ENCODE results near the gene ZNF787.

DNA sequence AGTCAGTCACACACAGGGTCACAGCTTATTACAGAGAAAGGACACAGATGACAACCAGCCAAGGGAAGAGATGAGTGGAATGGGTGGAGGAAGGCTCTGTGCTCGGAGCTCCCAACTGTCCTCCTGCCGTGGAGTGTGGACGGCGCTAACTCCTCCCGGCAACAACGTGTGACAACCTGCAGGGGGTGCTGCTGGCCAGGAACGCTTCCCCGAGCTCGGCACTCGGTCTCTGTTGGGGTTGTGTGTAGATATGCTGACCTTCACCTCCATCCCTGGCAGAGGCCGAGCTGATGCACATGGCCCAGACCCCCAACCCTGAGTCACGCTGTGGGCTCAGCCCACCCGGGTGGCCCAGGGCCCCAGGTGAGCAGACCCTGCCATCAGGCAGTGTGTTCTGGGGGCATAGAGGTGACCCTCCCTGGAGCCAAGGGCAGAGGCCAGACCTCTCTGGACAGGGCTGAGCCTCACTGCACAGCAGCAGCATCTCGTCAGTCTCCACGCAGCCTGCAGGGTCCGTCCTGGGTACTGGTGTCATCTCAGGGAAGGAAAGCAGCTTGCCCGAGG lies 34.1 kb upstream of the ZNF787 start:
- TF ChIP-seq RUNX3 (IDR thresholded peaks at IDR 0.05; ENCODE audit: low read length) (no peak), CHD2 (IDR thresholded peaks at IDR 0.05; ENCODE audit: borderline replicate concordance, low read depth, low read length) (no peak), SP1 (IDR thresholded peaks at IDR 0.05; ENCODE audit: low read depth, low read length) (no peak), POLR2A (IDR thresholded peaks at IDR 0.05; ENCODE audit: low read depth, low read length) (no peak), MTA3 (IDR thresholded peaks at IDR 0.05; ENCODE audit: borderline replicate concordance, low read length) (no peak), CREB1 (IDR thresholded peaks at IDR 0.05; ENCODE audit: low read depth) (no peak), JUND (IDR thresholded peaks at IDR 0.05; ENCODE audit: low read depth, low read length) (no peak), RAD21 (IDR thresholded peaks at IDR 0.05; ENCODE audit: insufficient read depth, low read depth, low read length) (0 out of 2 replicates have a peak, but pooled peaks have one; percentile 4), RFX5 (IDR thresholded peaks at IDR 0.05; ENCODE audit: low read depth, low read length) (no peak), EGR1 (IDR thresholded peaks at IDR 0.05; ENCODE audit: borderline replicate concordance in 1 of 2, low read depth in 2 of 2, low read length in 2 of 2) (no peak)
- TF ChIP-seq, protein P1, sequence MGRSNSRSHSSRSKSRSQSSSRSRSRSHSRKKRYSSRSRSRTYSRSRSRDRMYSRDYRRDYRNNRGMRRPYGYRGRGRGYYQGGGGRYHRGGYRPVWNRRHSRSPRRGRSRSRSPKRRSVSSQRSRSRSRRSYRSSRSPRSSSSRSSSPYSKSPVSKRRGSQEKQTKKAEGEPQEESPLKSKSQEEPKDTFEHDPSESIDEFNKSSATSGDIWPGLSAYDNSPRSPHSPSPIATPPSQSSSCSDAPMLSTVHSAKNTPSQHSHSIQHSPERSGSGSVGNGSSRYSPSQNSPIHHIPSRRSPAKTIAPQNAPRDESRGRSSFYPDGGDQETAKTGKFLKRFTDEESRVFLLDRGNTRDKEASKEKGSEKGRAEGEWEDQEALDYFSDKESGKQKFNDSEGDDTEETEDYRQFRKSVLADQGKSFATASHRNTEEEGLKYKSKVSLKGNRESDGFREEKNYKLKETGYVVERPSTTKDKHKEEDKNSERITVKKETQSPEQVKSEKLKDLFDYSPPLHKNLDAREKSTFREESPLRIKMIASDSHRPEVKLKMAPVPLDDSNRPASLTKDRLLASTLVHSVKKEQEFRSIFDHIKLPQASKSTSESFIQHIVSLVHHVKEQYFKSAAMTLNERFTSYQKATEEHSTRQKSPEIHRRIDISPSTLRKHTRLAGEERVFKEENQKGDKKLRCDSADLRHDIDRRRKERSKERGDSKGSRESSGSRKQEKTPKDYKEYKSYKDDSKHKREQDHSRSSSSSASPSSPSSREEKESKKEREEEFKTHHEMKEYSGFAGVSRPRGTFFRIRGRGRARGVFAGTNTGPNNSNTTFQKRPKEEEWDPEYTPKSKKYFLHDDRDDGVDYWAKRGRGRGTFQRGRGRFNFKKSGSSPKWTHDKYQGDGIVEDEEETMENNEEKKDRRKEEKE (IDR thresholded peaks at IDR 0.05): no peak
- TF ChIP-seq, protein P2, sequence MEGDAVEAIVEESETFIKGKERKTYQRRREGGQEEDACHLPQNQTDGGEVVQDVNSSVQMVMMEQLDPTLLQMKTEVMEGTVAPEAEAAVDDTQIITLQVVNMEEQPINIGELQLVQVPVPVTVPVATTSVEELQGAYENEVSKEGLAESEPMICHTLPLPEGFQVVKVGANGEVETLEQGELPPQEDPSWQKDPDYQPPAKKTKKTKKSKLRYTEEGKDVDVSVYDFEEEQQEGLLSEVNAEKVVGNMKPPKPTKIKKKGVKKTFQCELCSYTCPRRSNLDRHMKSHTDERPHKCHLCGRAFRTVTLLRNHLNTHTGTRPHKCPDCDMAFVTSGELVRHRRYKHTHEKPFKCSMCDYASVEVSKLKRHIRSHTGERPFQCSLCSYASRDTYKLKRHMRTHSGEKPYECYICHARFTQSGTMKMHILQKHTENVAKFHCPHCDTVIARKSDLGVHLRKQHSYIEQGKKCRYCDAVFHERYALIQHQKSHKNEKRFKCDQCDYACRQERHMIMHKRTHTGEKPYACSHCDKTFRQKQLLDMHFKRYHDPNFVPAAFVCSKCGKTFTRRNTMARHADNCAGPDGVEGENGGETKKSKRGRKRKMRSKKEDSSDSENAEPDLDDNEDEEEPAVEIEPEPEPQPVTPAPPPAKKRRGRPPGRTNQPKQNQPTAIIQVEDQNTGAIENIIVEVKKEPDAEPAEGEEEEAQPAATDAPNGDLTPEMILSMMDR (IDR thresholded peaks at IDR 0.05 in 2 of 3, conservative IDR thresholded peaks at IDR 0.05 in 1 of 3; ENCODE audit: control insufficient read depth in 2 of 3, extremely low read depth in 1 of 3, insufficient read depth in 1 of 3, low read depth in 3 of 3, low read length in 3 of 3): peak in 2 of 3 experiments; percentile 7 to 22; a peak in 2 of 6 replicates
- TF ChIP-seq, protein P3, sequence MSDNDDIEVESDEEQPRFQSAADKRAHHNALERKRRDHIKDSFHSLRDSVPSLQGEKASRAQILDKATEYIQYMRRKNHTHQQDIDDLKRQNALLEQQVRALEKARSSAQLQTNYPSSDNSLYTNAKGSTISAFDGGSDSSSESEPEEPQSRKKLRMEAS (IDR thresholded peaks at IDR 0.05; ENCODE audit: low read depth, low read length): no peak

Data from GM12878 (cell line).